HG02840 (cell line): Measurements from ENCODE around the gene CEBPZOS.

ENCODE experiments used
- ATAC-seq: cut with Tn5 transposase; IDR thresholded peaks from one replicate; pipeline ENCODE4 v1.9.1; 2021; ENCODE audit warnings: mild to moderate bottlenecking, moderate library complexity, moderate number of reproducible peaks; ENCODE audit not compliant: unreplicated experiment, low FRiP score

Gene CEBPZOS

GRCh38 chr2:37196320-37197195 lies at the start of gene CEBPZOS:
CEBPZOS (plus strand) TSS chr2:37196496; CDS start chr2:37199705, 3,209 bp downstream.
- peak; percentile 73 for ATAC-seq

- no peak for ATAC-seq
Measured at GRCh38 chr2:37148325-37148724, 48.0 kb upstream of the CEBPZOS start.

- no peak for ATAC-seq
Measured at GRCh38 chr2:37149626-37150322, 46.5 kb upstream of the CEBPZOS start.

DNA sequence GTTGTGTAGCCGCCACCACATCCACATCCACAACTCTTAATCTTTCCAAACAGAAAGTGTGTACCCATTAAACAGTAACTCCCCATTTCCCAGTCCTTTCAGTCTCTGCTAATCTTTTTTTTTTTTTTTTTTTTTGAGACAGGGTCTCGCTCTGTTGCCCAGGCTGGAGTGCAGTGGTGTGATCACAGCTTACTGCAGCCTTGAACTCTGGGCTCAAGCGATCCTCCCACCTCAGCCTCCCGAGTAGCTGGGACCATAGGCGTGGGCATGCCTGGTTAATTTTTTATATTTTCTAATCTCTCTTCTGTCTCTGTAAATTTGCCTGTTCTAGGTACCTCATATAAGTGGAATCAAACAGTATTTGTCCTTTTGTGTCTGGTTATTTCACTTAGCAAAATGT lies 43.1 kb upstream of the CEBPZOS start:
- ATAC-seq, result no peak

GRCh38 chr2:37154785-37155184 lies 41.5 kb upstream of the CEBPZOS start:
- ATAC-seq, result no peak

DNA sequence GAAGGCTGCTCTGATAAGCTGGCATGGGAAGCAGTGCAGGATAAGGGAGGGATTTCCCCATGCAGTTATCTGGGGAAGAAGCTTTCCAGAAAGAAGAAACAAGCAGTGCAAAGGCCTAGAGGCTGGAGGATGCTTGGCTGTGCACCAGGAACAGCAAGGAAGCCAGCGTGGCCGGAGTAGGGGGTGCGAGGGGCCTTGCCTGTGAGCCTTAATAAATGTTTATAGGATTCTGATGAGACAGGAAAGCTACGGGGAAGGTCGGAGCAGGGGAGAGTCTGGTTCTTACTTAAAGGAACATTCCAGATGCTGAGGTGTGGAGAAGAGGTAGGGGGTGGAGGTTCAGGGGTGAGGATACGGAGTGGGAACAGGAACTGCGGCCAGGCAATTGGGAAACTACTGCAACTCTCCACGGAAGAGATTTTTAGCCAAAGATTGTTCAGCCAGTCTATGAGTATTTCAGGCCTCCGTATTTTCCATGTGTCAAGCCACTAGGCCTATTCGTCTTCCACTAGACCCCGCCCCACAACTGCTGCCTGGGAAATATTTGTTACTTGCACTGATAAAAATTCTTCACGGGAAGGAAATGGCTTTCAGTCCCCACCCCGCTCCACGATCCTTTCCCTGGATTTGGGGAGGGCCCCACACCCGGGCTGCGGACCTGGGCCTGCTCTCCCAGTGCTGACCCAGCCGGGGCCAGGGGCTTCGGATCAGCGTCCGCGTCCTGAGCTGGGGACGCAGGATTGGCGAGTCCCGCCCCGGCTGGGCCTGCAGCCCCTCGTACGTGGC lies 40.0 kb upstream of the CEBPZOS start:
- ATAC-seq, result peak; percentile 31

GRCh38 chr2:37156857-37157714 lies 39.2 kb upstream of the CEBPZOS start, which contains the start of gene EIF2AK2:
EIF2AK2 (minus strand) TSS chr2:37156980; CDS start chr2:37147806, 9,174 bp downstream.
- ATAC-seq, result peak; percentile 77

DNA sequence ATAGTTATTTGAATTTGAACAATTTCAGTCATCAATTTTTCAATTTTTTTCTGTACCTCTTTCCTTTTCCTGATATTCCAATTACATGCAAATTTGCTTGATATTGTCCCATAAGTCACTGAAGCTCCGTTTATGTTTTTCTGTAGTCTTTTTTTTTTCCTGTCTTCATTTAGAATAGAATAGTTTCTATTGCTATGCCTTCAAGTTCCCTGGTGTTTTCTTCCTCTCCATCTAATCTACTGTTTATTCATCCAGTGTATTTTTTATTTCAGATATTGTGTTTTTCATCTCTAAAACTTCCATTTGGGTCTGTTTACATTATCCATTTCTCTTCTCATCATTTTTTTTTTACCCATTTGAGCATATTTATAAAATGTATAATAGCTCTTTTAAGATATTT lies 31.5 kb upstream of the CEBPZOS start:
- no peak for ATAC-seq

DNA sequence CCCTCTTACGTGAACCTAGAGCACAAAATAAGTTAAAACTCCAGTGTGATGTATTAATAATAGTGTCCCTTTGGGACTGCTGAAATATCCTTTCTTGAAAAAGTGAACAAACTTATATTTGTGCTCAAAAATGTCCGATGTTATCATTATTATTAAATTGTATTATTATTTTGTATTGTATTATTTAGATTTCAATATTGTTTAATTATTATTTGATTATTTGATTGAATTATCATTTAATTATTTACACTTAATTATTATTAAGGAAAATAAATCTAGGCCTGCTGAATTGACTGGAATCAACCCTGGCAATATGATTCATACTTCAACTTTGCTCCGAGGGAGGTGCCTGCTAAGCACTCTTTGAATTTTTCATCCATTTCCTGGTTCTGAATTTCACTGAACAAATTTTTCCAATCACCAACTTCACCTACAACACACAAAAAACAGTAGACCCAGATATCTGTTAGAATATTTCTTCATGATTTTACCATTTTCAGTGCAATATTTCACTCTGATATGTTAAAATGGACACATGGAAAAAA lies 28.6 kb upstream of the CEBPZOS start:
- ATAC-seq, result no peak

DNA sequence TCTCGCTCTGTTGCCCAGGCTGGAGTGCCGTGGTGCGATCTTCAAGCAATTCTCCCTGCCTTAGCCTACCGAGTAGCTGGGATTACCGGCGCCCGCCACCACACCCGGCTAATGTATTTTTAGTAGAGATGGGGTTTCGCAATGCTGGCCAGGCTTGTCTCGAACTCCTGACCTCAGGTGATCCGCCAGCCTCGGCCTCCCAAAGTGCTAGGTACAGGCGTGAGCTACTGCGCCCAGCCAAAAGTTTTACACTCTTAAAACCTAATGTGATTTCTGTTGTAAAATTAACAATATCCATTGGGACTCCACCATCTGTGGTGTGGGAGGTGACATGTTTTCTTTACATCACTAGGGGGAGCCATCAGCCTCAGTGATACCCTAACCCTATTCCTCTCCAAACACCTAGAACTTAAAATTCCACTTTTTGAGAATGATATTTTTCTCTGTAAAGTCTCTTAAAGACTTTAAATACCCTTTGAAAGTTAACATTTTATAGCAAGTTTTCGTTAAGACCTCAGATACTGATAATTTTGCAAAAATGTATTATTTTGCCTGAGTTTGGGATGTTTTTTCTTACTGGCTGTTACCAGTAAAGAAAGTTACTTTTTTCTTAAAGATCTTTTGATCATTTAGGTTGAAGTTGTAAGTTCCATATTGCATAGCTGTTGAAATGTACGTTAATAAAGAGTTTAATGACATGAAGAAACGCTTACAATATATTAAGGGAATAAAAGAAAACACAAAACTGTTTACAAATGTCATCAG lies 27.9 kb upstream of the CEBPZOS start:
- no peak for ATAC-seq

- ATAC-seq, result no peak
Measured at GRCh38 chr2:37171624-37171950, 24.7 kb upstream of the CEBPZOS start.

- no peak for ATAC-seq
Measured at GRCh38 chr2:37173741-37174140, 22.6 kb upstream of the CEBPZOS start.

DNA sequence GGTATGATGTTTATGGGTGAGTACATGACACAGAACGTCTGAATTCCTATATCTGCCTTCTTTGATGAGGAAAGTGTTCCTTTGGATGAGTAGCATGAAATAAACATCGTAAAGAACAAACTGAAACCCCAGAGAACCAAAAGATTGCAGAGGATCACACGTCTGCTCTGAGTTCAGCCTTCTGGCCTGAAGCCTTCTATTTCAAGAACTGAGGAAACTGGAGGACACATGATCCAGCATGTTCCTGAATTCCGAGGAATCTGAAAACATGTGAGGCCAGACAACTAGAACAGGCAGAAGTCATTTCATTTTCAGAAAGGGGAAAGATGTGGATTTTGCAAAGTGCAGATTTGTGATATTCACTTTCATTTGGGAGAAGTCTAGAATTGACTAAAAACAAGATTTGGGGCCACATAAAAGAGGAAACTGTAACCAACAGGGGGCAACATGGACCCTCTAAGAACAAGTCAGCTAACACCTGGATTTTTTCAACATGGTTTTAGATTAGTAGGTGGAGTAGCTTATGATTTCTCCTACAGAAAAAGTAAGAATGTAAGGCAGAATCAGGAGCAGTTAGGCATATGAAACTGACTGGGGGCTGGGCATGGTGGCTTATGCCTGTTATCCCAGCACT lies 16.2 kb upstream of the CEBPZOS start:
- ATAC-seq, result no peak

DNA sequence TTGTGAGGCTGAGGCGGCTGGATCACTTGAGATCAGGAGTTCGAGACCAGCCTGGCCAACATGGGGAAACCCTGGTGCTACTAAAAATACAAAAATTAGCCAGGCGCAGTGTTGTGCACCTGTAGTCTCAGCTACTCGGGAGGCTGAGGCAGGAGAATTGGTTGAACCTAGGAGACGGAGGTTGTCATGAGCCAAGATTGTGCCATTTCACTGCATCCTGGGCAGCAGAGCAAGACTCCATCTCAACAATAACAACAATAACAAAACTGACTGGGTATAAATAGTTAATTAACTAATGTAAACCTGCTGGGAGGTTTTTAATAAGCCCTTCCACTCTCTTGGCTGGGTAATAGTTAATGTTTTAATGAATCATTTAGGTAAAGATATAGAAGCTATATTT lies 15.7 kb upstream of the CEBPZOS start:
- no peak for ATAC-seq

DNA sequence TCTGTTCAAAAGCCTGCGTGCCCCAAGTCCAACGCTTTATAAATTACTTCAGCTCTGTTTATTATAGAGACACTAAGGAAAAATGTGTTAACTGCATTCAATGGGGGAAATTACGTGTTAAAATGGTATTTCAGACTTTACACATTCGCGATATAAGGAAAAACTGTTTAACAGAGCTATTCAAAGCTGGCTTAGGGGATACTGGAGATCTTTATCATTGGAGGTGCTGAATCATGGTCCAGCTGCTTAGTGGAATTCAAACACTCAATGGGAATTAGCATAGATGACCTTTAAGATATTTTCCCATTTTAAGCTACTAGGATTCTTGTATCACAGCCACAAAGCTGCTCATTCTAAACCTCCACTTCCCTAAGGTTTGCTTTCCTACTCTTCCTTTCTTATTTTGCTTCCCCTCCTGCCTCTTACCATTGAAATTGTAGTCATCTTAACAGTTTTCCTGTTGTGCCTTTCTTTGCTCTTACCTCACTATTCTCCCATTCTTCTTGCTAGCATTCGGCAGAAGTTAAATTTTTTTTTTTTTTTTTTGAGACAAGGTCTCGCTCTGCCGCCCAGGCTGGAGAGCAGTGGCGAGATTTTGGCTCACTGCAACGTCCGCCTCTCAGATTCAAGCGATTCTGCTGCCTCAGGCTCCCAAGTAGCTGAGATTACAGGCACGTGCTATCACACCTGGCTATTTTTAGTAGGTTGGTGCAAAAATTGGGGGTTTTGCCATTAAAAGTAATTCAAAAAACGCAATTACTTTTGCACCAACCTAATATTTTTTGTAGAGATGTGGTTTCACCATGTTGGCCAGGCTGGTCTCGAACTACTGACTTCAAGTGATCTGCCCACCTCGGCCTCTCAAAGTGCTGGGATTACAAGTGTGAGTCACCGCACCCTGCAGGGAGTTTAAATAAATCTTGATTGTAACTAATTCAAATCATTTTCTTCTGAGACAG lies 14.3 kb upstream of the CEBPZOS start:
- no peak for ATAC-seq

GRCh38 chr2:37188570-37188969 lies 7.7 kb upstream of the CEBPZOS start, which contains the start of gene SULT6B1:
SULT6B1 (minus strand) TSS chr2:37188670; CDS start chr2:37188640, 30 bp downstream.
- ATAC-seq, result no peak

GRCh38 chr2:37189452-37190153 lies 6.7 kb upstream of the CEBPZOS start:
- ATAC-seq, result no peak
